Measurements from ENCODE around the gene FAM240A.

Gene FAM240A

GRCh38 chr3:46667061-46667621 is 54.8 kb downstream of the FAM240A start:
- no peaks in the 10 kb centered on the region for H3K4me1 ChIP-seq (ENCODE audit: insufficient read depth, poor library complexity, severe bottlenecking)
- H3K4me3 ChIP-seq (ENCODE audit: severe bottlenecking) = no peak overlapping the region
- DNase-seq (ENCODE audit: low spot score) = peak; percentile 56
- H3K27ac ChIP-seq (ENCODE audit: poor library complexity, severe bottlenecking) = no peak overlapping the region
- no peaks in the 10 kb centered on the region for H3K9me3 ChIP-seq (ENCODE audit: severe bottlenecking)
- peaks cover 9% of the 10 kb centered on the region for H3K36me3 ChIP-seq (ENCODE audit: low read depth)
- no peaks in the 10 kb centered on the region for H3K27me3 ChIP-seq (ENCODE audit: insufficient read depth, poor library complexity, severe bottlenecking)
- TF ChIP-seq CTCF (IDR thresholded peaks at IDR 0.05; ENCODE audit: poor library complexity, severe bottlenecking) = no peak
- peak; percentile 6 for ATAC-seq (ENCODE audit: low read depth)

- H3K9me3 ChIP-seq (ENCODE audit: severe bottlenecking) = no peaks in the 10 kb centered on the region
- H3K36me3 ChIP-seq (ENCODE audit: low read depth) = peaks cover 14% of the 10 kb centered on the region
- no peaks in the 10 kb centered on the region for H3K27me3 ChIP-seq (ENCODE audit: insufficient read depth, poor library complexity, severe bottlenecking)
- no peaks in the 10 kb centered on the region for H3K4me1 ChIP-seq (ENCODE audit: insufficient read depth, poor library complexity, severe bottlenecking)
- DNase-seq (ENCODE audit: low spot score) (peak; percentile 33), ATAC-seq (ENCODE audit: low read depth) (no peak)
- H3K4me3 ChIP-seq (ENCODE audit: severe bottlenecking) = no peak overlapping the region
- TF ChIP-seq CTCF (IDR thresholded peaks at IDR 0.05; ENCODE audit: poor library complexity, severe bottlenecking) = no peak
- no peak overlapping the region for H3K27ac ChIP-seq (ENCODE audit: poor library complexity, severe bottlenecking)
These were observed 55.3 kb downstream of the FAM240A start for GRCh38 chr3:46667657-46668056.

- H3K27ac ChIP-seq (ENCODE audit: poor library complexity, severe bottlenecking) = peak overlapping the region; percentile 1
- no peaks in the 10 kb centered on the region for H3K9me3 ChIP-seq (ENCODE audit: severe bottlenecking)
- H3K27me3 ChIP-seq (ENCODE audit: insufficient read depth, poor library complexity, severe bottlenecking) = no peaks in the 10 kb centered on the region
- peaks cover 19% of the 10 kb centered on the region for H3K36me3 ChIP-seq (ENCODE audit: low read depth)
- H3K4me1 ChIP-seq (ENCODE audit: insufficient read depth, poor library complexity, severe bottlenecking) = no peaks in the 10 kb centered on the region
- no peak for TF ChIP-seq CTCF (IDR thresholded peaks at IDR 0.05; ENCODE audit: poor library complexity, severe bottlenecking)
- peak; percentile 10; the same call in 1 of the 3 replicates for ATAC-seq (ENCODE audit: low read depth)
- no peak overlapping the region for H3K4me3 ChIP-seq (ENCODE audit: severe bottlenecking)
- DNase-seq (ENCODE audit: low spot score) = peak; percentile 38
These were observed 55.8 kb downstream of the FAM240A start for GRCh38 chr3:46668116-46668515.

GRCh38 chr3:46668591-46668990 is 56.3 kb downstream of the FAM240A start:
- Histone ChIP-seq H3K9me3 (ENCODE audit: severe bottlenecking) (no peaks in the 10 kb centered on the region), H3K4me1 (ENCODE audit: insufficient read depth, poor library complexity, severe bottlenecking) (no peaks in the 10 kb centered on the region), H3K27me3 (ENCODE audit: insufficient read depth, poor library complexity, severe bottlenecking) (no peaks in the 10 kb centered on the region), H3K4me3 (ENCODE audit: severe bottlenecking) (no peak overlapping the region), H3K27ac (ENCODE audit: poor library complexity, severe bottlenecking) (peak overlapping the region; percentile 1), H3K36me3 (ENCODE audit: low read depth) (peaks cover 23% of the 10 kb centered on the region)
- ATAC-seq (ENCODE audit: low read depth) (peak; percentile 10; the same call in 2 of the 3 replicates), DNase-seq (ENCODE audit: low spot score) (peak; percentile 38)
- no peak for TF ChIP-seq CTCF (IDR thresholded peaks at IDR 0.05; ENCODE audit: poor library complexity, severe bottlenecking)

- TF ChIP-seq CTCF (IDR thresholded peaks at IDR 0.05; ENCODE audit: poor library complexity, severe bottlenecking) = no peak
- no peaks in the 10 kb centered on the region for H3K4me1 ChIP-seq (ENCODE audit: insufficient read depth, poor library complexity, severe bottlenecking)
- no peaks in the 10 kb centered on the region for H3K27me3 ChIP-seq (ENCODE audit: insufficient read depth, poor library complexity, severe bottlenecking)
- H3K9me3 ChIP-seq (ENCODE audit: severe bottlenecking) = no peaks in the 10 kb centered on the region
- H3K27ac ChIP-seq (ENCODE audit: poor library complexity, severe bottlenecking) = peak overlapping the region; percentile 1
- ATAC-seq (ENCODE audit: low read depth) (peak; percentile 20), DNase-seq (ENCODE audit: low spot score) (peak; percentile 40)
- no peak overlapping the region for H3K4me3 ChIP-seq (ENCODE audit: severe bottlenecking)
- peaks cover 31% of the 10 kb centered on the region for H3K36me3 ChIP-seq (ENCODE audit: low read depth)
These were observed 57.1 kb downstream of the FAM240A start for GRCh38 chr3:46669191-46669999.

Measured in RWPE2 (cell line).